Hepatocyte (in vitro differentiated cells): Measurements from ENCODE around the gene GYPC. TPM values are rescaled to one million over a fixed set of nuclear protein-coding genes. Genes with fewer than 3 reads are reported as not detected.

Experiments used
- DNase-seq: peaks from one replicate; pipeline ENCODE4 v3.0.0-alpha.2; 2016; ENCODE audit warnings: low spot score
- H2AFZ ChIP-seq: fragments of 200-600 bp; sonication (generic); 2 replicates; pipeline ENCODE4 v1.6.0; 2016; ENCODE audit warnings: antibody characterized with exemption, mild to moderate bottlenecking
- H3K27ac ChIP-seq: fragments of 200-600 bp; sonication (generic); 2 replicates; pipeline ENCODE4 v1.5.1; 2016; ENCODE audit warnings: mild to moderate bottlenecking
- H3K27me3 ChIP-seq: fragments of 200-600 bp; sonication (generic); 2 replicates; pipeline ENCODE4 v1.6.1; 2016
- H3K36me3 ChIP-seq: fragments of 200-600 bp; sonication (generic); replicated peaks from 2 replicates; pipeline ENCODE4 v1.5.1; 2016; ENCODE audit warnings: low read depth; ENCODE audit not compliant: insufficient read depth
- H3K4me1 ChIP-seq: fragments of 200-600 bp; sonication (generic); 2 replicates; pipeline ENCODE4 v1.5.1; 2016; ENCODE audit warnings: mild to moderate bottlenecking, moderate library complexity; ENCODE audit not compliant: insufficient read depth
- H3K4me2 ChIP-seq: fragments of 200-600 bp; sonication (generic); 2 replicates; pipeline ENCODE4 v1.6.0; 2016
- H3K4me3 ChIP-seq: fragments of 200-600 bp; sonication (generic); 2 replicates; pipeline ENCODE4 v1.5.1; 2016; ENCODE audit warnings: mild to moderate bottlenecking
- H3K79me2 ChIP-seq: fragments of 200-600 bp; sonication (generic); 2 replicates; pipeline ENCODE4 v1.6.0; 2017; ENCODE audit warnings: mild to moderate bottlenecking
- H3K9me2 ChIP-seq: fragments of 200-600 bp; sonication (generic); replicated peaks from 2 replicates; pipeline ENCODE4 v1.6.0; 2017; ENCODE audit warnings: mild to moderate bottlenecking; ENCODE audit not compliant: insufficient read depth
- H3K9me3 ChIP-seq: fragments of 200-600 bp; sonication (generic); 2 replicates; pipeline ENCODE4 v1.5.1; 2016; ENCODE audit warnings: low read depth, mild to moderate bottlenecking
- H4K20me1 ChIP-seq: fragments of 200-600 bp; sonication (generic); 2 replicates; pipeline ENCODE4 v1.6.0; 2016; ENCODE audit warnings: mild to moderate bottlenecking; ENCODE audit not compliant: insufficient read depth, poor library complexity, severe bottlenecking
- EZH2 ChIP-seq: fragments of 200-600 bp; sonication (generic); IDR thresholded peaks from 2 replicates; pipeline ENCODE4 v1.6.1; 2016; ENCODE audit warnings: antibody characterized with exemption, mild to moderate bottlenecking, borderline replicate concordance
- EZH2phosphoT487 ChIP-seq: fragments of 200-600 bp; sonication (generic); IDR thresholded peaks from one replicate; pipeline ENCODE4 v1.6.1; 2018; ENCODE audit warnings: antibody characterized with exemption, mild to moderate bottlenecking, low read depth, moderate library complexity; ENCODE audit not compliant: unreplicated experiment, severe bottlenecking
- WGBS: methylation state at CpG from one replicate; pipeline ENCODE4 v1.1.6; 2016; ENCODE audit warnings: low lambda C conversion rate; ENCODE audit errors: missing lambda C conversion rate; 5-methylcytosine and 5-hydroxymethylcytosine counted together
- polyA plus RNA-seq: library from polyadenylated mRNA; unstranded; fragments of >200 nt; fragmentation: Nextera tagmentation; extraction: Ambion mirVana; gene quantifications from 2 replicates; pipeline ENCODE4 v1.2.1, GENCODE V29; 2016
- total RNA-seq: library from RNA; depleted of rRNA; stranded (reverse); fragments of >200 nt; gene quantifications from 2 replicates; pipeline ENCODE4 v1.2.3, GENCODE V29; 2014
- TF ChIP-seq, protein P1 (sequence below): fragments of 200-600 bp; sonication (generic); IDR thresholded peaks from 2 replicates; pipeline ENCODE4 v1.5.1; 2016; ENCODE audit warnings: antibody characterized with exemption, mild to moderate bottlenecking; ENCODE audit not compliant: poor library complexity

GYPC gene
- total and polyA plus RNA-seq, 2 experiments from 2014 or later, result 35.0 to 87.7 TPM

DNA sequence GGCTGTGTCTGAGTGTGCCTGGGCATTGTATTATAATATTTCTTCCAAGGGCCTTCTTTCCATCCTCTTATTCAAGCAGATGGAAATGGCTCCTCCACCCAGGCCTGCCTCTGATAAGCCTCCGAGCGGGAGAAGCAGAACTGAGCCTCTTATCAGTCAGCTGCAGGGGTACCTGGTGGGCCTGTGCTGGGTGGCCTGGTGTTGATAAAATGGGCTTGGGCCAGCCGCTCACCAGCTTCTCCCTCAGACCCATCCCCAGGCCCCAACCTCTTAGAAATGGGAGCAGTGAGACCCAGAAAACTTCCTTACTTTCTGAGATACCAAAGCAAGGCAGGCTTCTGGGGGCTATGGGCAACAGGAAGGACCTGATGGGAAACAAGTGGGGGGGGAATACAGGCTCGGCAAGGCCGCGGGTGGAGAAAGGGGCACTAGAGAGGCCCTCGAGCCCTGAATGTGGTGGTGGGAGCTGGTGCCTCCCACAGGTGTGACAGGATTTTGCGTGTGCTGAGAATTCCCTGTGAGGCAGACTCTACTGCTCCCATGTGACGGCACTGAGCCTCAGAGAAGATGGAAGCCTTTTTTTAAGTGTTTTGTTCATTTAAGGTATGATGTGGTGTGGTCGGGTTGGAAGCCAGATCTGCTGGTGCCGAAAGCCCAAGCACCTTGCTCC, 18.3 kb downstream of the GYPC start:
- TF ChIP-seq, protein P1, sequence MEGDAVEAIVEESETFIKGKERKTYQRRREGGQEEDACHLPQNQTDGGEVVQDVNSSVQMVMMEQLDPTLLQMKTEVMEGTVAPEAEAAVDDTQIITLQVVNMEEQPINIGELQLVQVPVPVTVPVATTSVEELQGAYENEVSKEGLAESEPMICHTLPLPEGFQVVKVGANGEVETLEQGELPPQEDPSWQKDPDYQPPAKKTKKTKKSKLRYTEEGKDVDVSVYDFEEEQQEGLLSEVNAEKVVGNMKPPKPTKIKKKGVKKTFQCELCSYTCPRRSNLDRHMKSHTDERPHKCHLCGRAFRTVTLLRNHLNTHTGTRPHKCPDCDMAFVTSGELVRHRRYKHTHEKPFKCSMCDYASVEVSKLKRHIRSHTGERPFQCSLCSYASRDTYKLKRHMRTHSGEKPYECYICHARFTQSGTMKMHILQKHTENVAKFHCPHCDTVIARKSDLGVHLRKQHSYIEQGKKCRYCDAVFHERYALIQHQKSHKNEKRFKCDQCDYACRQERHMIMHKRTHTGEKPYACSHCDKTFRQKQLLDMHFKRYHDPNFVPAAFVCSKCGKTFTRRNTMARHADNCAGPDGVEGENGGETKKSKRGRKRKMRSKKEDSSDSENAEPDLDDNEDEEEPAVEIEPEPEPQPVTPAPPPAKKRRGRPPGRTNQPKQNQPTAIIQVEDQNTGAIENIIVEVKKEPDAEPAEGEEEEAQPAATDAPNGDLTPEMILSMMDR, result no peak
- TF ChIP-seq EZH2 (no peak), EZH2phosphoT487 (no peak)
- no peaks in the 10 kb centered on the region for H4K20me1 ChIP-seq
- no peak overlapping the region for H2AFZ ChIP-seq
- no peaks in the 10 kb centered on the region for H3K4me1 ChIP-seq
- DNase-seq, result no peak
- no peaks in the 10 kb centered on the region for H3K9me2 ChIP-seq
- H3K9me3 ChIP-seq, result peaks cover 7% of the 10 kb centered on the region
- WGBS, result 83% methylated on average over 11 of the region's 11 CpGs
- no peak overlapping the region for H3K4me2 ChIP-seq
- no peak overlapping the region for H3K4me3 ChIP-seq
- no peaks in the 10 kb centered on the region for H3K36me3 ChIP-seq
- H3K27me3 ChIP-seq, result no peaks in the 10 kb centered on the region
- H3K27ac ChIP-seq, result no peak overlapping the region
- H3K79me2 ChIP-seq, result no peaks in the 10 kb centered on the region

DNA sequence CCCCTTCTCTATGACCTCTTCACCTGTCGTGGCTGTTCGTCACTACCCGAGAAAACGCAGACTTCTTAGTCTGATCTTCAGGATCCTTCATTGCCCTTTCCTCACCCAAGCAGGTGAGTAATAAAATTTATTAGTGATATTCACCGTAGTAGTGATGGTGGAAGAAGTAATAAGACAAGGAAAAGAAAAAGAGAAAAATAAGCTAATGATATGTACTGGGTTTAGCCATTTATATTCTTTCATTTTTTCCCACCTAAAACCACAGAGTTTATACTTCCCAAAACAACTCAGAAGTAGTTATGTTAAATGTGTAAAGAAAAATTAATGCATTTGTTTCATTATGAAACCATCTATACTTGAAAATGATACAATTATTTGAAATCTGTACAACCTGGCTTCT, 19.7 kb downstream of the GYPC start:
- Histone ChIP-seq H3K27me3 (no peaks in the 10 kb centered on the region), H3K4me1 (no peaks in the 10 kb centered on the region), H3K9me3 (peaks cover 7% of the 10 kb centered on the region), H3K36me3 (no peaks in the 10 kb centered on the region), H2AFZ (no peak overlapping the region), H3K79me2 (no peaks in the 10 kb centered on the region), H3K9me2 (no peaks in the 10 kb centered on the region), H3K27ac (no peak overlapping the region), H4K20me1 (no peaks in the 10 kb centered on the region), H3K4me3 (no peak overlapping the region), H3K4me2 (no peak overlapping the region)
- no peak for TF ChIP-seq EZH2phosphoT487
- no peak for DNase-seq
- 95% methylated on average over 5 of the region's 5 CpGs for WGBS

DNA sequence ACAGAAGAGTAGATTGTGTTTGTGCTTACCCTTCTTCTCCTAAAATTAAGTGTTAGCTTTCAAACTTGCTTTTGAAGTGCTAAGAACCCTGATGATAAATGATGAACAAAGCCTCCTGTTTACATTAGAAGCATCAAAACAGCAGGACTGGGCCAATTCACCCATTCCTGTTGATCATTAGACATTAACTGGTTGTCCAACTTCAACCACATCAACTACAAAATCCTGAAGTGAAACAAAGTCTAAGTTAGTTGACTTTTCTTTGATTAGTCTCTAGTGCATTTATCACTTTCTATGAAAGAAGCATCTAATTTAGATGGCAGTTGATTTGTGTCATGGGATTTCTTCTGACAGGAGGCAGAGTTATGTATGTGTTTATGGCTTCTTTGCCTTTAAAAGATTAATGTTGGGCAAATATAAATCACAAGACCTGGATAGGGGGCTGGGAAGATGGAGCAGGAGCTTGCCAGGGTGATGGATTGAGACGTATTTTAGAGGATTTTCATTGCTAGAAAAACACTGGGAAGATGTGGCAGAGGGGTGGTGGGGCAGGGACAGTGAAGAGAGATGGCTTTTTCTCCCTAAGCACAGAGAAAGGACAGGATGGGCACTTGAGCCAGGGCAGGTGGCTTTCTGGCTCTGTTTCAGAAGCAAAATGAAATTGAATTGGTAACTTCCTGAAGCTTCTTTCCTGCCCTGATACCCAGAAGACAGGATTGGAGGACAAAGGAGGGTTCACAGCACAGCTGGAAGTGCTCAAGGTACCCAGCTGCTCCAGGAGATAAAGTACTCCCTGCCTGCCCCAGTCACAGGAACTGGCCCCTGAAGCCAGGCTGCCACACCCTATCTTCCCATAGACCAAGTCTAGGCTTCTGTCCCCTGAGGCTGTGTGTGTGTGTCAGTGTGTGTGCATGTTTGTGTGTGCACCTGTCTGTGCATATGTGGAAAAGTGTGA, 20.5 kb downstream of the GYPC start:
- TF ChIP-seq EZH2phosphoT487 (no peak), EZH2 (no peak)
- TF ChIP-seq, protein P1, result no peak
- H3K9me2 ChIP-seq, result no peaks in the 10 kb centered on the region
- H3K27ac ChIP-seq, result no peak overlapping the region
- H3K4me2 ChIP-seq, result no peak overlapping the region
- no peak overlapping the region for H2AFZ ChIP-seq
- H3K36me3 ChIP-seq, result no peaks in the 10 kb centered on the region
- no peak overlapping the region for H3K4me3 ChIP-seq
- no peaks in the 10 kb centered on the region for H4K20me1 ChIP-seq
- H3K4me1 ChIP-seq, result no peaks in the 10 kb centered on the region
- no peaks in the 10 kb centered on the region for H3K79me2 ChIP-seq
- peaks cover 7% of the 10 kb centered on the region for H3K9me3 ChIP-seq
- 97% methylated on average over 1 of the region's 1 CpG for WGBS
- DNase-seq, result no peak
- no peaks in the 10 kb centered on the region for H3K27me3 ChIP-seq

DNA sequence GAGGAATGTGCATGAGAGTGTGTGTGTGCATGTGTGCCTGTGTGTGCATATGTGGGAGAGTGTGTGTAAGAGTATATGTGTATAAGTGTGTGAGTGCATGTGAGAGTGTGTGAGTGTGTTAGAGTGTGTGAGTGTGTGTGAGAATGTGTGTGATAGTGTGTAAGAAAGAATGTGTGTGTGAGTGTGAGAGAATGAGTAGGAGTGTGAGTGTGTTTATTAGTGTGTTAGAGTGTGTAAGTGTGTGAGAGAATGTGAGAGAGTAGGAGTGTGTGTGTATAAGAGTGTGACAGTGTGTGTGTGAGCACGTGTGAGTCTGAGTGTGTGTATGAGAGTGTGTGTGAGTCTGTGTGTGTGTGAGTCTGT, 21.2 kb downstream of the GYPC start:
- no peaks in the 10 kb centered on the region for H3K4me1 ChIP-seq
- no peaks in the 10 kb centered on the region for H3K9me2 ChIP-seq
- no peak overlapping the region for H2AFZ ChIP-seq
- H3K4me2 ChIP-seq, result no peak overlapping the region
- H3K4me3 ChIP-seq, result no peak overlapping the region
- no peak for DNase-seq
- WGBS, result 100% methylated on average over 1 of the region's 1 CpG
- H3K9me3 ChIP-seq, result peaks cover 7% of the 10 kb centered on the region
- no peaks in the 10 kb centered on the region for H3K27me3 ChIP-seq
- H3K27ac ChIP-seq, result no peak overlapping the region
- H4K20me1 ChIP-seq, result no peaks in the 10 kb centered on the region
- no peak for TF ChIP-seq EZH2phosphoT487
- TF ChIP-seq EZH2, result no peak
- TF ChIP-seq, protein P1, result no peak
- no peaks in the 10 kb centered on the region for H3K36me3 ChIP-seq
- no peaks in the 10 kb centered on the region for H3K79me2 ChIP-seq
